Left ventricle myocardium inferior (tissue), 1 donor: ENCODE results near the gene LARP4. TPM values are rescaled to one million over a fixed set of nuclear protein-coding genes. Genes with fewer than 3 reads are reported as not detected.

Experiments
- DNase-seq: peaks from one replicate; pipeline ENCODE4 v3.0.0-alpha.2; 2020
- H3K27ac ChIP-seq: fragments of 200-600 bp; replicated peaks from 2 replicates; pipeline ENCODE4 v1.8.0; 2021
- H3K27me3 ChIP-seq: fragments of 200-600 bp; 2 replicates; pipeline ENCODE4 v1.8.0; 2021; ENCODE audit warnings: low read depth
- H3K36me3 ChIP-seq: fragments of 200-600 bp; 2 replicates; pipeline ENCODE4 v1.8.0; 2021
- H3K4me1 ChIP-seq: fragments of 200-600 bp; 2 replicates; pipeline ENCODE4 v1.8.0; 2021
- H3K4me3 ChIP-seq: fragments of 200-600 bp; 2 replicates; pipeline ENCODE4 v1.8.0; 2021; ENCODE audit warnings: mild to moderate bottlenecking, moderate library complexity
- H3K9me3 ChIP-seq: fragments of 200-600 bp; replicated peaks from 2 replicates; pipeline ENCODE4 v1.8.0; 2021
- intact Hi-C: fragments of 100-400 bp; cut with micrococcal nuclease; formaldehyde crosslinking; loops from one replicate; pipeline ENCODE4 v1.11.0; 2022
- total RNA-seq: library from RNA; stranded (reverse); fragmentation: NEBNext Ultra II Directional; extraction: Animal tissue kit (Norgen Biotek cat#: 25700); gene quantifications from one replicate; pipeline ENCODE4 v1.2.1, GENCODE V29; 2021
- TF ChIP-seq, protein P1 (sequence below): fragments of 200-600 bp; IDR thresholded peaks from 2 replicates; pipeline ENCODE4 v1.8.0; 2021; ENCODE audit warnings: antibody characterized with exemption, mild to moderate bottlenecking, borderline replicate concordance
- donor health status: DM: no; HTN: yes; CAD: no; lungs with severe emphysema.

The LARP4 gene
- total RNA-seq, 1 donor from 2014 or later = 69.0 TPM

DNA sequence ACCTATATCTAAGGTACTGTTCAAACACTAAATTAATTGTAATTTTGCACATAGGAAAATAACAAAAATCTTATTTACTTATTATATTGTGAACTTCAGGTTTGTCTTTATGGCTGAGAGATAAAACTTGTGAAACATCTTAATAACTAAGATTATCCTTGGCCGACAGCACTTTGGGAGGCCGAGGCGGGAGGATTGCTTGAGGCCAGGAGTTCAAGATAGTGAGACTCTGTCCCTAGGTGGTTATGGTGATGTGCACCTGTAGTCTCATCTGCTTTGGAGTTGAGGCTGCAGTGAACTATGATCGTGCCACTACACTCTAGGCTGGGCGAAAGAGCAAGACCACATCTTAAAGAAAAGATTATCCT is 126.7 kb downstream of the LARP4 start:
- Histone ChIP-seq H3K36me3 (peaks cover 4% of the 10 kb centered on the region), H3K27ac (no peak overlapping the region), H3K4me1 (peaks cover 41% of the 10 kb centered on the region), H3K4me3 (no peak overlapping the region), H3K9me3 (no peaks in the 10 kb centered on the region), H3K27me3 (no peaks in the 10 kb centered on the region)
- DNase-seq = no peak
- intact Hi-C loops = loop anchor here (10.0 kb wide), 1 partner anchor 47 kb away; no protein-coding TSS in a partner anchor
- TF ChIP-seq, protein P1, sequence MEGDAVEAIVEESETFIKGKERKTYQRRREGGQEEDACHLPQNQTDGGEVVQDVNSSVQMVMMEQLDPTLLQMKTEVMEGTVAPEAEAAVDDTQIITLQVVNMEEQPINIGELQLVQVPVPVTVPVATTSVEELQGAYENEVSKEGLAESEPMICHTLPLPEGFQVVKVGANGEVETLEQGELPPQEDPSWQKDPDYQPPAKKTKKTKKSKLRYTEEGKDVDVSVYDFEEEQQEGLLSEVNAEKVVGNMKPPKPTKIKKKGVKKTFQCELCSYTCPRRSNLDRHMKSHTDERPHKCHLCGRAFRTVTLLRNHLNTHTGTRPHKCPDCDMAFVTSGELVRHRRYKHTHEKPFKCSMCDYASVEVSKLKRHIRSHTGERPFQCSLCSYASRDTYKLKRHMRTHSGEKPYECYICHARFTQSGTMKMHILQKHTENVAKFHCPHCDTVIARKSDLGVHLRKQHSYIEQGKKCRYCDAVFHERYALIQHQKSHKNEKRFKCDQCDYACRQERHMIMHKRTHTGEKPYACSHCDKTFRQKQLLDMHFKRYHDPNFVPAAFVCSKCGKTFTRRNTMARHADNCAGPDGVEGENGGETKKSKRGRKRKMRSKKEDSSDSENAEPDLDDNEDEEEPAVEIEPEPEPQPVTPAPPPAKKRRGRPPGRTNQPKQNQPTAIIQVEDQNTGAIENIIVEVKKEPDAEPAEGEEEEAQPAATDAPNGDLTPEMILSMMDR = no peak

DNA sequence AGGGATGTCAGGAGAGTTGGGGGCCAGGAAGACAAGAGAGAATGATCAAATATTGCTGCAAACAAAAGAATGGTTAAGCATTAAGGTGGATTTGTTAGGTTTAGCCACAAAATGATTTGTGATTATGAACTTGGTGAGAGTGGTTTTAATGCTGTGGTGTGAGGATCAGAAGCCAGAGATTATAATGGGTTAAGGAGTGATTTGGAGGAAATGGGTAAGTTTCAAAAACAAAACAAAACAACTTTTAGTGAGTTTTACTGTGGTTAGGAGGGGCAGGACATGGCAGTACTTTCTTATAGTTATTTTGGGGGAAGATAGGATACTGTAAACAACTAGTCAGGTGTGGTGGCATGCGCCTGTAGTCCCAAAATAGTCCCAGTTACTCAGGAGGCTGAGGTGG is 128.1 kb downstream of the LARP4 start:
- H3K27ac ChIP-seq = no peak overlapping the region
- DNase-seq = no peak
- H3K4me3 ChIP-seq = no peak overlapping the region
- TF ChIP-seq, protein P1 = no peak
- no peaks in the 10 kb centered on the region for H3K27me3 ChIP-seq
- intact Hi-C loops = loop anchor here (10.0 kb wide), 1 partner anchor 46 kb away; no protein-coding TSS in a partner anchor
- no peaks in the 10 kb centered on the region for H3K9me3 ChIP-seq
- H3K4me1 ChIP-seq = peaks cover 53% of the 10 kb centered on the region
- H3K36me3 ChIP-seq = peaks cover 4% of the 10 kb centered on the region

DNA sequence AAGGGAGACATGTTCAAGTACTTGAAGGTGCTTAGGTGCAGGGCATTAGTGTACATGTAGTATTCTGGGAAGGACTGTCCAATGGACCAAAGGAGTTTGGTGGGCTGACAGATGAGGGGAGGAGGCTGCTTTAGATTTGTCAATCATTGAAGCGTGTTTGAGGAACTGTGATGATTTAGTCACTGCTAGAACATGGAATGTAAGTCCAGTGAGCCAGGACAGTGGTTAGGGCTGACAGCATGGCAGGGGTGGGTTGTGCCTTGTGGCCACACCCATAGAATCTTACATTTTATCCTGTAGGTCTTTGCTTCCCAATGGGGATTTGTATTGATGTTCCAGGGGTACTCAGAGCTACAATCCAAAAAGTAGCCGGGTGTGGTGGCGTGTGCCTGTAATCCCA is 128.7 kb downstream of the LARP4 start:
- H3K9me3 ChIP-seq = no peaks in the 10 kb centered on the region
- peaks cover 48% of the 10 kb centered on the region for H3K4me1 ChIP-seq
- no peak overlapping the region for H3K27ac ChIP-seq
- DNase-seq = no peak
- peaks cover 4% of the 10 kb centered on the region for H3K36me3 ChIP-seq
- TF ChIP-seq, protein P1 = no peak
- no peaks in the 10 kb centered on the region for H3K27me3 ChIP-seq
- no peak overlapping the region for H3K4me3 ChIP-seq
- intact Hi-C loops = loop anchor here (10.0 kb wide), 1 partner anchor 45 kb away; no protein-coding TSS in a partner anchor

Other genes starting within 250 kb of the LARP4 start
- 7.6 TPM for gene CERS5, start 233.5 kb upstream of the LARP4 start, total RNA-seq
- gene LIMA1, start 117.4 kb upstream of the LARP4 start, total RNA-seq = 17.1 TPM
- gene FAM186A, start 4.3 kb upstream of the LARP4 start, total RNA-seq = not detected
- 13.2 TPM for gene DIP2B, start 104.1 kb downstream of the LARP4 start, total RNA-seq